ENCODE data around the gene SLCO4C1. TPM values are rescaled to one million over a fixed set of nuclear protein-coding genes. Genes with fewer than 3 reads are reported as not detected.

The SLCO4C1 gene
- total and polyA plus RNA-seq, 2 of the 4 experiments (the other 2 are of a cell fraction), result not detected

GRCh38 chr5:102218159-102218558, 77.9 kb downstream of the SLCO4C1 start:
- no peak overlapping the region for H3K4me2 ChIP-seq (ENCODE audit: low read depth, low read length)
- H4K20me1 ChIP-seq (ENCODE audit: insufficient read depth, low read length), result no peaks in the 10 kb centered on the region
- H2AFZ ChIP-seq (replicated peaks; ENCODE audit: low read length, poor library complexity), result no peak overlapping the region
- no peaks in the 10 kb centered on the region; the same call in 1 of the 2 replicates for H3K9me3 ChIP-seq (ENCODE audit: control insufficient read depth, insufficient read depth, low read length)
- no peaks in the 10 kb centered on the region for H3K4me1 ChIP-seq (ENCODE audit: control insufficient read depth, insufficient read depth, low read length)
- H3K79me1 ChIP-seq (ENCODE audit: low read depth in 1 of 2, low read length in 2 of 2), result no peaks in the 10 kb centered on the region
- no peak overlapping the region for H3K9ac ChIP-seq (ENCODE audit: low read depth, low read length)
- H4K91ac ChIP-seq (ENCODE audit: insufficient read depth, low read depth, low read length), result no peak overlapping the region
- no peak overlapping the region for H2BK120ac ChIP-seq (ENCODE audit: low read depth, low read length)
- no peak overlapping the region for H3K23ac ChIP-seq (ENCODE audit: low read depth, low read length)
- DNase-seq, result no peak
- H4K5ac ChIP-seq (ENCODE audit: low read depth, low read length), result no peak overlapping the region
- intact Hi-C loops (cut with micrococcal nuclease) (no loop called here), dilution Hi-C loops (cut with HindIII; ENCODE audit: low sequenced_read_pairs, unreplicated experiment) (no loop called here), in situ Hi-C loops (cut with MboI; ENCODE audit: low sequenced_read_pairs) (no loop called here)
- H2BK20ac ChIP-seq (ENCODE audit: low read depth, low read length), result no peak overlapping the region
- no peak overlapping the region for H2AK5ac ChIP-seq (ENCODE audit: low read depth, low read length)
- no peak overlapping the region for H2AK9ac ChIP-seq (replicated peaks; ENCODE audit: low read depth, low read length, poor library complexity)
- TF ChIP-seq SMC3 (IDR thresholded peaks at IDR 0.05; ENCODE audit: low read depth, low read length) (no peak), ELK1 (IDR thresholded peaks at IDR 0.05; ENCODE audit: borderline replicate concordance, low read depth, low read length) (no peak), POLR2A (IDR thresholded peaks at IDR 0.05; ENCODE audit: low read depth, low read length) (no peak), MXI1 (IDR thresholded peaks at IDR 0.05; ENCODE audit: borderline replicate concordance, low read depth, low read length) (no peak), RAD21 (IDR thresholded peaks at IDR 0.05; ENCODE audit: low read length) (no peak), FOS (IDR thresholded peaks at IDR 0.05; ENCODE audit: low read depth, low read length) (no peak), CHD1 (IDR thresholded peaks at IDR 0.05; ENCODE audit: low read depth, low read length) (no peak), CEBPB (IDR thresholded peaks at IDR 0.05; ENCODE audit: low read depth, low read length) (no peak), CTCF (conservative IDR thresholded peaks at IDR 0.05; ENCODE audit: low read depth, low read length) (no peak), RCOR1 (IDR thresholded peaks at IDR 0.05; ENCODE audit: insufficient replicate concordance, low read length) (no peak), MAZ (IDR thresholded peaks at IDR 0.05; ENCODE audit: borderline replicate concordance, low read depth, low read length) (no peak), NFE2L2 (IDR thresholded peaks at IDR 0.05; ENCODE audit: low read depth, low read length) (no peak), USF2 (IDR thresholded peaks at IDR 0.05; ENCODE audit: low read depth, low read length) (no peak), BHLHE40 (IDR thresholded peaks at IDR 0.05; ENCODE audit: low read depth, low read length) (no peak), RFX5 (IDR thresholded peaks at IDR 0.05; ENCODE audit: low read depth, low read length) (no peak), MAFK (IDR thresholded peaks at IDR 0.05; ENCODE audit: low read depth, low read length) (no peak)
- no peak for ATAC-seq (ENCODE audit: low read depth)
- H3K4ac ChIP-seq (ENCODE audit: low read depth, low read length), result no peak overlapping the region
- BruUV-seq (replicated peaks), result no TSS peak
- WGBS, 2 experiments (ENCODE audit: extremely low coverage in 2 of 2, insufficient read length in 1 of 2), result no CpG with 5 or more reads among the region's 1 CpG
- H4K8ac ChIP-seq (ENCODE audit: low read depth in 2 of 2, low read length in 2 of 2), result no peak overlapping the region
- H3K56ac ChIP-seq (ENCODE audit: extremely low read depth, insufficient read depth, low read length), result no peak overlapping the region
- H2BK15ac ChIP-seq (ENCODE audit: low read depth, low read length), result no peak overlapping the region
- no peak overlapping the region for H3K18ac ChIP-seq (ENCODE audit: low read depth, low read length)
- H3K14ac ChIP-seq (replicated peaks; ENCODE audit: low read depth, low read length), result no peak overlapping the region
- no peak overlapping the region for H3K4me3 ChIP-seq (ENCODE audit: insufficient read depth, low read depth, low read length)
- H2BK5ac ChIP-seq (ENCODE audit: low read depth, low read length, poor library complexity, severe bottlenecking), result no peak overlapping the region
- H3K9me1 ChIP-seq (ENCODE audit: insufficient read depth, low read length), result no peaks in the 10 kb centered on the region
- ChIA-PET CTCF (no interaction called here), POLR2A (ENCODE audit: unreplicated experiment) (no interaction called here)
- H3K27ac ChIP-seq (ENCODE audit: insufficient read depth, low read length), result no peak overlapping the region
- H3K27me3 ChIP-seq (ENCODE audit: control insufficient read depth, insufficient read depth, low read length), result no peaks in the 10 kb centered on the region
- H3K36me3 ChIP-seq (ENCODE audit: control insufficient read depth, insufficient read depth, low read length), result no peaks in the 10 kb centered on the region

All from IMR-90 (cell line).